GM23338 (cell line): ENCODE measurements around the gene HMCN2. TPM values are rescaled to one million over a fixed set of nuclear protein-coding genes. Genes with fewer than 3 reads are reported as not detected.

Experiments used
- ATAC-seq: fragments of 200-7000 bp; cut with Tn5 transposase; 3 replicates; pipeline ENCODE4 v1.9.1; 2020
- DNase-seq: peaks from one replicate; pipeline ENCODE4 v3.0.0-alpha.2; 2015; ENCODE audit warnings: low spot score
- H2AFZ ChIP-seq: fragments of 200-600 bp; sonication (generic); 2 replicates; pipeline ENCODE4 v1.8.0; 2016; ENCODE audit warnings: antibody characterized with exemption, mild to moderate bottlenecking, moderate library complexity
- H3F3A ChIP-seq: fragments of 200-600 bp; sonication (generic); replicated peaks from 2 replicates; pipeline ENCODE4 v1.8.0; 2017; ENCODE audit warnings: antibody characterized with exemption, mixed run types, low read depth
- H3K27ac ChIP-seq: fragments of 200-600 bp; sonication (generic); 2 replicates; pipeline ENCODE4 v1.6.1; 2016; ENCODE audit warnings: low read depth
- H3K27me3 ChIP-seq: fragments of 200-600 bp; sonication (generic); 2 replicates; pipeline ENCODE4 v1.8.0; 2016; ENCODE audit warnings: mild to moderate bottlenecking, mixed run types, moderate library complexity; ENCODE audit not compliant: insufficient read depth
- H3K36me3 ChIP-seq: fragments of 200-600 bp; sonication (generic); 2 replicates; pipeline ENCODE4 v1.8.0; 2016; ENCODE audit warnings: mild to moderate bottlenecking; ENCODE audit not compliant: insufficient read depth
- H3K4me1 ChIP-seq: fragments of 200-600 bp; sonication (generic); 2 replicates; pipeline ENCODE4 v1.8.0; 2016; ENCODE audit warnings: mild to moderate bottlenecking, moderate library complexity; ENCODE audit not compliant: insufficient read depth
- H3K4me2 ChIP-seq: fragments of 200-600 bp; sonication (generic); 2 replicates; pipeline ENCODE4 v1.7.1; 2017; ENCODE audit warnings: mixed run types
- H3K4me3 ChIP-seq: fragments of 200-600 bp; sonication (generic); 2 replicates; pipeline ENCODE4 v1.6.1; 2016; ENCODE audit warnings: mixed run types
- H3K79me2 ChIP-seq: fragments of 200-600 bp; sonication (generic); replicated peaks from 2 replicates; pipeline ENCODE4 v1.8.0; 2017; ENCODE audit warnings: mild to moderate bottlenecking; ENCODE audit not compliant: insufficient read depth
- H3K9me2 ChIP-seq: fragments of 200-600 bp; sonication (generic); 2 replicates; pipeline ENCODE4 v1.8.0; 2017; ENCODE audit not compliant: insufficient read depth
- H4K20me1 ChIP-seq: fragments of 200-600 bp; sonication (generic); replicated peaks from 2 replicates; pipeline ENCODE4 v1.8.0; 2017; ENCODE audit warnings: mild to moderate bottlenecking; ENCODE audit not compliant: insufficient read depth
- H3K27ac Mint-ChIP-seq: 2 replicates; pipeline ENCODE4 v1.8.0; 2020; ENCODE audit warnings: inconsistent platforms, mild to moderate bottlenecking, moderate library complexity, mixed read lengths
- H3K27me3 Mint-ChIP-seq: 3 replicates; pipeline ENCODE4 v1.8.0; 2022; ENCODE audit warnings: low read depth, mild to moderate bottlenecking, moderate library complexity, mixed read lengths, inconsistent platforms; ENCODE audit not compliant: insufficient read depth, poor library complexity
- H3K36me3 Mint-ChIP-seq: 3 replicates; pipeline ENCODE4 v1.8.0; 2021; ENCODE audit warnings: low read depth, mild to moderate bottlenecking, inconsistent platforms, moderate library complexity, mixed read lengths
- H3K4me1 Mint-ChIP-seq: 3 replicates; pipeline ENCODE4 v1.8.0; 2020; ENCODE audit warnings: mild to moderate bottlenecking, inconsistent platforms, mixed read lengths
- H3K4me3 Mint-ChIP-seq: 3 replicates; pipeline ENCODE4 v1.8.0; 2021; ENCODE audit warnings: moderate library complexity, mild to moderate bottlenecking, inconsistent platforms, mixed read lengths
- H3K9me3 Mint-ChIP-seq: 3 replicates; pipeline ENCODE4 v1.8.0; 2020; ENCODE audit warnings: moderate library complexity, mild to moderate bottlenecking, inconsistent platforms, mixed read lengths
- EZH2 ChIP-seq: fragments of 200-600 bp; sonication (generic); IDR thresholded peaks from one replicate; pipeline ENCODE4 v1.8.0; 2017; ENCODE audit warnings: antibody characterized with exemption, mild to moderate bottlenecking, low read depth; ENCODE audit not compliant: unreplicated experiment
- EZH2phosphoT487 ChIP-seq: fragments of 200-600 bp; sonication (generic); IDR thresholded peaks from one replicate; pipeline ENCODE4 v1.8.1; 2018; ENCODE audit warnings: antibody characterized with exemption; ENCODE audit not compliant: unreplicated experiment
- NANOG ChIP-seq: IDR thresholded peaks from 2 replicates; pipeline ENCODE4 v1.6.1; 2016; ENCODE audit warnings: antibody characterized with exemption, borderline replicate concordance
- POLR2AphosphoS5 ChIP-seq: IDR thresholded peaks from 2 replicates; pipeline ENCODE4 v1.6.1; 2016; ENCODE audit warnings: antibody characterized with exemption, low read depth
- STAT1 ChIP-seq: IDR thresholded peaks from one replicate; pipeline ENCODE4 v1.6.1; 2016; ENCODE audit warnings: antibody characterized with exemption; ENCODE audit not compliant: unreplicated experiment
- ZNF114 ChIP-seq: fragments of 250-450 bp; sonication (Bioruptor Pico); IDR thresholded peaks from 2 replicates; pipeline ENCODE4 v1.5.0; 2020; ENCODE audit warnings: mild to moderate bottlenecking, moderate library complexity
- ZNF331 ChIP-seq: fragments of 250-450 bp; sonication (Bioruptor Pico); IDR thresholded peaks from 2 replicates; pipeline ENCODE4 v1.5.0; 2020; ENCODE audit warnings: low read depth, mild to moderate bottlenecking, moderate library complexity
- polyA plus RNA-seq: library from polyadenylated mRNA; unstranded; fragments of >200 nt; fragmentation: Nextera tagmentation; extraction: Ambion mirVana; gene quantifications from 2 replicates; pipeline ENCODE4 v1.2.1, GENCODE V29; 2016
- total RNA-seq: library from RNA; depleted of rRNA; stranded (reverse); fragments of >200 nt; shearing (Covaris generic); gene quantifications from 2 replicates; pipeline ENCODE4 v1.2.3, GENCODE V29; 2014
- TF ChIP-seq, protein P1 (sequence below): IDR thresholded peaks from one replicate; pipeline ENCODE4 v1.6.1; 2018; ENCODE audit warnings: antibody characterized with exemption; ENCODE audit not compliant: unreplicated experiment
- TF ChIP-seq, protein P2 (sequence below): IDR thresholded peaks from 2 replicates; pipeline ENCODE4 v1.6.1; 2016; ENCODE audit warnings: antibody characterized with exemption

The HMCN2 gene
- total and polyA plus RNA-seq, 2 experiments from 2014 or later = 1.3 to 4.7 TPM

- Mint-ChIP-seq H3K4me1 (peaks cover 60% of the 10 kb centered on the region), H3K36me3 (peaks cover 27% of the 10 kb centered on the region), H3K27me3 (peaks cover 42% of the 10 kb centered on the region), H3K9me3 (0 out of 3 replicates have a peak, but pooled peaks cover under 1% of the 10 kb centered on the region), H3K4me3 (peak overlapping the region; percentile 76), H3K27ac (0 out of 2 replicates have a peak overlapping the region, but pooled peaks have one; percentile 28)
- no peak overlapping the region for H3K27ac ChIP-seq
- H3F3A ChIP-seq = peaks cover 8% of the 10 kb centered on the region; the same call in 1 of the 2 replicates
- H2AFZ ChIP-seq = no peak overlapping the region
- H3K4me2 ChIP-seq = peak overlapping the region; percentile 96
- peaks cover 30% of the 10 kb centered on the region for H3K27me3 ChIP-seq
- H3K36me3 ChIP-seq = no peaks in the 10 kb centered on the region; the same call in 1 of the 2 replicates
- H4K20me1 ChIP-seq = no peaks in the 10 kb centered on the region; the same call in 1 of the 2 replicates
- TF ChIP-seq, protein P1, sequence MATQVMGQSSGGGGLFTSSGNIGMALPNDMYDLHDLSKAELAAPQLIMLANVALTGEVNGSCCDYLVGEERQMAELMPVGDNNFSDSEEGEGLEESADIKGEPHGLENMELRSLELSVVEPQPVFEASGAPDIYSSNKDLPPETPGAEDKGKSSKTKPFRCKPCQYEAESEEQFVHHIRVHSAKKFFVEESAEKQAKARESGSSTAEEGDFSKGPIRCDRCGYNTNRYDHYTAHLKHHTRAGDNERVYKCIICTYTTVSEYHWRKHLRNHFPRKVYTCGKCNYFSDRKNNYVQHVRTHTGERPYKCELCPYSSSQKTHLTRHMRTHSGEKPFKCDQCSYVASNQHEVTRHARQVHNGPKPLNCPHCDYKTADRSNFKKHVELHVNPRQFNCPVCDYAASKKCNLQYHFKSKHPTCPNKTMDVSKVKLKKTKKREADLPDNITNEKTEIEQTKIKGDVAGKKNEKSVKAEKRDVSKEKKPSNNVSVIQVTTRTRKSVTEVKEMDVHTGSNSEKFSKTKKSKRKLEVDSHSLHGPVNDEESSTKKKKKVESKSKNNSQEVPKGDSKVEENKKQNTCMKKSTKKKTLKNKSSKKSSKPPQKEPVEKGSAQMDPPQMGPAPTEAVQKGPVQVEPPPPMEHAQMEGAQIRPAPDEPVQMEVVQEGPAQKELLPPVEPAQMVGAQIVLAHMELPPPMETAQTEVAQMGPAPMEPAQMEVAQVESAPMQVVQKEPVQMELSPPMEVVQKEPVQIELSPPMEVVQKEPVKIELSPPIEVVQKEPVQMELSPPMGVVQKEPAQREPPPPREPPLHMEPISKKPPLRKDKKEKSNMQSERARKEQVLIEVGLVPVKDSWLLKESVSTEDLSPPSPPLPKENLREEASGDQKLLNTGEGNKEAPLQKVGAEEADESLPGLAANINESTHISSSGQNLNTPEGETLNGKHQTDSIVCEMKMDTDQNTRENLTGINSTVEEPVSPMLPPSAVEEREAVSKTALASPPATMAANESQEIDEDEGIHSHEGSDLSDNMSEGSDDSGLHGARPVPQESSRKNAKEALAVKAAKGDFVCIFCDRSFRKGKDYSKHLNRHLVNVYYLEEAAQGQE = no peak
- TF ChIP-seq STAT1 = no peak
- TF ChIP-seq NANOG = no peak
- TF ChIP-seq POLR2AphosphoS5 = no peak
- TF ChIP-seq EZH2phosphoT487 = no peak
- TF ChIP-seq, protein P2, sequence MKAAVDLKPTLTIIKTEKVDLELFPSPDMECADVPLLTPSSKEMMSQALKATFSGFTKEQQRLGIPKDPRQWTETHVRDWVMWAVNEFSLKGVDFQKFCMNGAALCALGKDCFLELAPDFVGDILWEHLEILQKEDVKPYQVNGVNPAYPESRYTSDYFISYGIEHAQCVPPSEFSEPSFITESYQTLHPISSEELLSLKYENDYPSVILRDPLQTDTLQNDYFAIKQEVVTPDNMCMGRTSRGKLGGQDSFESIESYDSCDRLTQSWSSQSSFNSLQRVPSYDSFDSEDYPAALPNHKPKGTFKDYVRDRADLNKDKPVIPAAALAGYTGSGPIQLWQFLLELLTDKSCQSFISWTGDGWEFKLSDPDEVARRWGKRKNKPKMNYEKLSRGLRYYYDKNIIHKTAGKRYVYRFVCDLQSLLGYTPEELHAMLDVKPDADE = no peak
- H3K4me3 ChIP-seq = peak overlapping the region; percentile 85; the same call in 1 of the 2 replicates
- H3K9me2 ChIP-seq = no peaks in the 10 kb centered on the region
- ATAC-seq (no peak), DNase-seq (no peak)
- peaks cover 46% of the 10 kb centered on the region for H3K4me1 ChIP-seq
- H3K79me2 ChIP-seq = no peaks in the 10 kb centered on the region; the same call in 1 of the 2 replicates
These were observed 181.7 kb downstream of the HMCN2 start for GRCh38 chr9:130447193-130447816.

DNA sequence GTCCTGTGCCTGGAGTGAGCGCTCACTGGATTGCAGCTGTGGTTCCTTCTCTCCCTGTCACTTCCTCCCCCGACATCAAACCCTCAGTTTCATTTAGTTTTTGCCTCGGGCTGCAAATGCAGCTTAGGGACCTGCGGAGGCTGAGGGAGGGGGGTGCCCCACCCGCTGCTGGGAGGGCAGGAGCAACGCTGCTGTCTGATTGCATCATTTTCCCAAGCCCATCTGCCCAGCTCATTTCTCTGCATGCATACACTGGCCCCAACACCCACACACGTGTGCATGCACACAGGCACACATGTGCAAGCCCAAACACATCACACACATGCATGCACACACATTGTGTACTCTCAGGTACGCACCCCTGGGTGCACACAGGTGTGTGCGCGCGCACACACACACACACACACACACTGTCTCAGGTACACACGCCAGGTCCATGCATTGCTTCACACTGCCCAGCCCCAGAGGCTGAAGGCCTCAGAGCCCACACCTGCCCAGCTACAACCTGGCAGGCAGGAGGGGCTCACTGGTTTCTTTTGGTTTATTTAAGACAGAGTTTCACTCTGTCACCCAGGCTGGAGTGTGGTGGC, 182.6 kb downstream of the HMCN2 start:
- no peaks in the 10 kb centered on the region for H3K9me2 ChIP-seq
- Mint-ChIP-seq H3K4me1 (peaks cover 60% of the 10 kb centered on the region), H3K27ac (peak overlapping the region; percentile 96), H3K4me3 (peak overlapping the region; percentile 35; the same call in 1 of the 3 replicates), H3K36me3 (peaks cover 34% of the 10 kb centered on the region), H3K27me3 (peaks cover 41% of the 10 kb centered on the region), H3K9me3 (no peaks in the 10 kb centered on the region)
- peak overlapping the region; percentile 96 for H3K4me2 ChIP-seq
- ATAC-seq (no peak), DNase-seq (peak; percentile 57)
- peaks cover 8% of the 10 kb centered on the region; the same call in 1 of the 2 replicates for H3F3A ChIP-seq
- no peak for TF ChIP-seq STAT1
- TF ChIP-seq EZH2 = no peak
- no peak for TF ChIP-seq ZNF114
- TF ChIP-seq NANOG = no peak
- TF ChIP-seq ZNF331 (CRISPR knock-in tag) = no peak
- peak; percentile 51; the same call in 1 of the 2 replicates for TF ChIP-seq POLR2AphosphoS5
- TF ChIP-seq EZH2phosphoT487 = no peak
- TF ChIP-seq, protein P2 = no peak
- no peaks in the 10 kb centered on the region; the same call in 1 of the 2 replicates for H3K36me3 ChIP-seq
- no peak overlapping the region for H2AFZ ChIP-seq
- peaks cover 46% of the 10 kb centered on the region for H3K4me1 ChIP-seq
- H3K27ac ChIP-seq = no peak overlapping the region
- no peaks in the 10 kb centered on the region; the same call in 1 of the 2 replicates for H4K20me1 ChIP-seq
- H3K79me2 ChIP-seq = no peaks in the 10 kb centered on the region; the same call in 1 of the 2 replicates
- peaks cover 29% of the 10 kb centered on the region for H3K27me3 ChIP-seq
- 0 out of 2 replicates have a peak overlapping the region, but pooled peaks have one; percentile 30 for H3K4me3 ChIP-seq
